NCI-H1092 treated with DMSO at 0.1 percent for 48 hours (cell line): ENCODE measurements around the gene CORO6.
A peak's percentile ranks its signal among the peaks of the same experiment; 100 is the strongest.

Source experiments
- DNase-seq: peaks from one replicate; lab custom pipeline; 2025; lab: John Stamatoyannopoulos, UW

The CORO6 gene

GRCh38 chr17:29577385-29578211 is 45.1 kb downstream of the CORO6 start:
- no peak for DNase-seq

GRCh38 chr17:29577001-29577370 is 45.7 kb downstream of the CORO6 start:
- no peak for DNase-seq

GRCh38 chr17:29576214-29577000 is 46.3 kb downstream of the CORO6 start:
- DNase-seq = no peak

- no peak for DNase-seq
Observed at GRCh38 chr17:29575511-29576213, 47.0 kb downstream of the CORO6 start.

GRCh38 chr17:29574732-29575510 is 47.8 kb downstream of the CORO6 start:
- no peak for DNase-seq

- no peak for DNase-seq
Observed at GRCh38 chr17:29573871-29574731, 48.6 kb downstream of the CORO6 start.

- DNase-seq = no peak
Observed at GRCh38 chr17:29573558-29573869, 49.2 kb downstream of the CORO6 start.

- no peak for DNase-seq
Observed at GRCh38 chr17:29572691-29573557, 49.8 kb downstream of the CORO6 start.

GRCh38 chr17:29571883-29572681 is 50.6 kb downstream of the CORO6 start:
- no peak for DNase-seq

- no peak for DNase-seq
Observed at GRCh38 chr17:29571486-29571882, 51.2 kb downstream of the CORO6 start.

GRCh38 chr17:29570521-29570920 is 52.2 kb downstream of the CORO6 start:
- no peak for DNase-seq

GRCh38 chr17:29569245-29569950 is 53.3 kb downstream of the CORO6 start:
- no peak for DNase-seq

- DNase-seq = peak; percentile 53
Observed at GRCh38 chr17:29568331-29569244, 54.1 kb downstream of the CORO6 start, which contains the start of gene TP53I13. Gene TP53I13, plus strand, starts transcription at chr17:29568701. Its CDS starts 58 bp downstream, at chr17:29568759.

GRCh38 chr17:29567554-29568330 is 55.0 kb downstream of the CORO6 start:
- DNase-seq = peak; percentile 41

- DNase-seq = no peak
Observed at GRCh38 chr17:29567304-29567553, 55.5 kb downstream of the CORO6 start.

- DNase-seq = peak; percentile 50
Observed at GRCh38 chr17:29566473-29567303, 56.0 kb downstream of the CORO6 start, which contains the start of gene ABHD15. Gene ABHD15, minus strand, starts transcription at chr17:29567037. Its CDS starts 71 bp downstream, at chr17:29566966.
